GM18909 (cell line): ENCODE data around the gene PALD1.

Experiments
- ATAC-seq: cut with Tn5 transposase; IDR thresholded peaks from one replicate; pipeline ENCODE4 v1.9.1; 2021; ENCODE audit warnings: mild to moderate bottlenecking; ENCODE audit not compliant: unreplicated experiment, poor library complexity

Gene PALD1

GRCh38 chr10:70457759-70458305 lies 20.7 kb upstream of the PALD1 start:
- no peak for ATAC-seq

- ATAC-seq: no peak
These were observed 20.1 kb upstream of the PALD1 start for GRCh38 chr10:70458329-70459060.

GRCh38 chr10:70459061-70459773 lies 19.4 kb upstream of the PALD1 start:
- no peak for ATAC-seq

DNA sequence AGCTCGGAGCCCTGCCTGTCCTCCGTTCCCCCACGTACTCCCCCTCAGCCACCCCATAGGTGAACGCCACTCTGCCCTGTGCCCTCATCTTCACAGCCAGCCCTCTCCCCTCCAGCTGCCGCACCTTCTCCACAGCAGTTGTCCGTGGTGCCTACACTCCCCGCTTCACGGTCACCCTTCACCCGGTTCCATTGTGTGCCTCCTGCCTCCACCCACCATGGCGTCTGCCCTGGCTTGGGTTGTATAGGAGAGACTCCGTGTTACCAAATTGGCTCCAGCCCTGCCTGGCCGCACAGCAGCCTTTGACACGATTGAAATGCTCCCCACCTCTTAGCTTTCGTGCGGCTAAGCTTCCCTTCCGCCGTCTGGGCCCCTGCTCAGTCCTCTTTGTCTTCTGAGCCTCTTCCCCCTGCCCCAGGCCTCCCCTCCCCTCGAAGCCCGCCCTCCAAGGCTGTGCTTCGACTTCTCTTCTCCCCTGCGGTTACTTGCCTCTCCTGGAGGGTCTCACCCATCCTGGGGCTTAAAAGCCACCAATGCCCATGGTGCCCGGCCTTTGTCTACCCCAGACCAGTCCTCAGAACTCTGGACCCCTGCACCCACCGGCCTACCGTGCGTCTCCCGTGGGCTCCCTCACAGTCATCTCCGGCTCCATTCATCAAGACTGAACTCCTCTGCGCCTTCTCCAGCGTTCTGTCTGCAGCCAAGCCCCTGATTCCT lies 18.6 kb upstream of the PALD1 start:
- no peak for ATAC-seq

- no peak for ATAC-seq
These were observed 16.9 kb upstream of the PALD1 start for GRCh38 chr10:70461397-70462348.

- ATAC-seq: no peak
These were observed 16.1 kb upstream of the PALD1 start for GRCh38 chr10:70462349-70462984.

GRCh38 chr10:70465278-70465677 lies 13.3 kb upstream of the PALD1 start:
- ATAC-seq: no peak

DNA sequence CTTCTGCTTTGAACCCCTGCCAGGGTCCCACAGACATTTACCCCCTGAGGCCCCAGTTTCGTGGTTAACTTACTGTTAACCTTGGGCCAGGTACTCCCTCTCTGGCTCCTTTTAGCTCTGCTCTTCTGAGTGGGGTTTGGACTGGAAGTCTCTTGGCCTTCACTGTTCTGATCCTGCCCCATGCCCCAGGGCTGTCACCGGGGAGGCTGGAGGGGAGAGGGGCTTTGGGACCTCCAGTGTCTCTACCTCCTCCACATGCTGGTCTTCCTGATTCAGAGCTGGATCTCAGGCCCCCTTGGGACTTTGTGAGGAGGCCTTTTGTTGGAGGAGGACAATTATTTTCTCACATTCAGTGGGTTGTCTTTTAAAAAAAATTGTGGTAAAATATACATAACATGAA lies 12.7 kb upstream of the PALD1 start:
- no peak for ATAC-seq

DNA sequence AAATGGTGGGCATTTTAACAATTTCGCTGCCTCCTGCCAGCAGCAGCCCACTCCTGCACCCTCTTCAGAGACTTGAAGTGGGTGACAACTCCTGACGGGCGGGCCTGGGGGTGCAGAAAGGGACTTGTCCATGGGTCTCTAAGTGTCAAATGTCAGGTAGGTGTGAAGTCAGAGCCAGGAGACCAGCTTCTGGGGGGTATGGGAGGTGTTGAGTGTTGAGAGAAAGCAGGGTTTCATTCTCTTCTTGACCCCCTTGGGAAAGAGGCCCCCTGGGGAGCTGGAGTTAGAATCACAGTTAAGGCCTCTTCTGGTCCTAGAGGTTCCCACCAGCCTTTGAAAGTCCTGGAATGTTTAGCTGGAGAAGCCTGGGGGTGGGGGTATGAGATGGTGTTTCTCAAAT lies 11.6 kb upstream of the PALD1 start:
- no peak for ATAC-seq

DNA sequence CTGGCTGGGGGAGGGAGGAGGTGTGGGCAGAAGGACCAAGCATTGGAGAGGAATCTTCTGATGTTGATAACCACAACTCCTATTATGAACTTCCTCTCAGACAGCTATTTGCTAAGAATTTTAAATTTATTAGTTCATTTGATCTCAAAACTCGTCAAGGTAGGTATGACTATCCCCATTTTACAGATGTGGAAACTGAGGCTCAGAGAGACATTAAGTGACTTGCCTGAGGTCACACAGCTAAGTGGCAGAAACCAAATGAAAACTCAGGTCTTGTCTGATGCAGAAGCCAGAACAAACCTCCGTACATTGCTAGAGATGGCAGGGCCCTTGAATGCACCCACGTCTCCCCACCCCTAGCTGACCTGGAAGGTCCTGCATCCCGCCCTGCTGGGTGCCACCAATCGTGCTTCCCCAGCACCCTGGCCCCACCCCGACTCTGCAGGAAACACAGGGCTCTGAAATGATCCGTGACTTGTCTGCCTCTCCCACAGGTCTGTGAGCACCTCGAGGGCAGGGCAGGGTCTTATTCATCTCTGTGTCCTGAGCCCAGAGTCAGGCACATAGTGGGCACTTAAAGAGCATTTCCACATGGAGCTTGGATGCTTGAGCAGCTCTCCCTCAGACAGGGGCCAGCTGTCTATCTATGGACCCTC lies 5.6 kb upstream of the PALD1 start:
- ATAC-seq: no peak

GRCh38 chr10:70474780-70475179 lies 3.8 kb upstream of the PALD1 start:
- no peak for ATAC-seq

- ATAC-seq: no peak
These were observed 2.9 kb upstream of the PALD1 start for GRCh38 chr10:70475661-70476060.

GRCh38 chr10:70476249-70477035 lies 2.1 kb upstream of the PALD1 start:
- ATAC-seq: no peak

- ATAC-seq: no peak
These were observed 855 bp upstream of the PALD1 start for GRCh38 chr10:70477661-70478162.

DNA sequence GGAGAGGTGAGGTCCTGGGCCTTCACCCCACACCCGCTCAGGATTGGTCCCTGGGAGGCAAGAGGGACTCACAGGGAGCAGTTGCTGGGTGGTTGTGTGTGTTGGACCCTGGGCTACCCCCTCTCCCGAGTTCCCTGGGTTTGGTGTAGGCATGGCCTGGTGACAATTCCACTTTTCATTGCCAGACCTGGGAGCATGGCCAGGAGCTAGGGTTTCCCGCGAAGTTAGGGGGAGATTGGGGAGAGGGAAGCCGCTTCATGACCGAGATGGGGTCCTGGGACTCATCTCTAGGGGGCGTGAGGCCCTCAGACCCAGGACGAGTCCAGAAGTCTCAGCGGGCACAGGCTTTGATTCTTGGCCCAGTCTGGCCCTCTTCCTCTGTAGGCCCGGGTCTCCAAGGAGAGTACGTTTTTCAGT lies 606 bp downstream of the PALD1 start:
- ATAC-seq: no peak

GRCh38 chr10:70479626-70480238 lies 1.2 kb downstream of the PALD1 start:
- no peak for ATAC-seq

DNA sequence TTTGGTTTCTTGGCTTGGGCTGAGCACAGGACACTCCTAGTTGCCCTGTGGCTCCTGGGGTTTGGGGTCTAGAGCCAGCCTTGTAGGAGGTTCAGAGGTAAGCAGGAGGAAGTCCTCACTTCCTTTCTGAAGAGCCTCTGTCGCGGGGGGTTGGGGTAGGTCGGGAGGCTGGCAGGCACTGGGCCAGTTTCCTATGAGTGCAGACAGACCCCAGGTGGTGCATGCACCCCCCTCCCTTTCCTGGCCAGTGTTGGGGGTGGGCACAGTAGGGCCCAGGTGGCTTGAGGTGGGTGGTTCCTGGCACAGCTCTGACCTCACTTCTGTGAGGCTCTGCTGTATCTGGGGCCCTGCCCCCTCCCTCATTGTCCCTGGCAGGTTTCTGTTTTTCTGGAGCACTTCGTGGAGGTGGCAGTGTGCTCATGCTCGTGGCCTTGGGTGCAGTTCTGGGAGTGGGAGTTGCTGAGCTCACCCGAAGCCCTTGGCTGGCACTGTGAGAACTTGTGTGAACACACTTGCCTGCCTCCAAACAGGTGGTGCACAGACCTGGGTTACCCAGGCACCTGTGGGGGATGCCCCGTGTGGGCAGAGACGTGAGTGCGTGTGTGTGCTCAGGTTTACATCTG lies 1.8 kb downstream of the PALD1 start:
- ATAC-seq: no peak
